ENCODE measurements around the gene PCDHB4.
"Not testable (repeated sequence)": the region's sequence is repeated elsewhere in the genome, so short reads cannot be mapped to it uniquely, and the experiment has no call there.

PCDHB4 gene

GRCh38 chr5:141155540-141156374, 34.1 kb downstream of the PCDHB4 start:
- TF ChIP-seq TAF1 (IDR thresholded peaks at IDR 0.05; ENCODE audit: borderline replicate concordance, low read depth, low read length) (no peak), POLR2A (IDR thresholded peaks at IDR 0.05; ENCODE audit: low read depth, low read length) (no peak), POLR2AphosphoS5 (IDR thresholded peaks at IDR 0.05; ENCODE audit: low read depth, low read length) (no peak)
- no peak for DNase-seq (ENCODE audit: insufficient read length)
- no peak for FAIRE-seq

GRCh38 chr5:141157356-141157755, 35.7 kb downstream of the PCDHB4 start:
- DNase-seq (ENCODE audit: insufficient read length); FAIRE-seq: not testable (repeated sequence)

- not testable (repeated sequence) for DNase-seq (ENCODE audit: insufficient read length); FAIRE-seq
Measured at GRCh38 chr5:141157901-141158300, 36.3 kb downstream of the PCDHB4 start.

GRCh38 chr5:141172381-141173204, 51.0 kb downstream of the PCDHB4 start, which contains the start of gene PCDHB7:
Gene PCDHB7 (plus strand): TSS chr5:141172644. CDS start chr5:141172836, 192 bp downstream.
- no peak for FAIRE-seq
- DNase-seq (ENCODE audit: insufficient read length): no peak
- TF ChIP-seq POLR2A (IDR thresholded peaks at IDR 0.05; ENCODE audit: low read depth, low read length): no peak
- TF ChIP-seq TAF1 (IDR thresholded peaks at IDR 0.05; ENCODE audit: borderline replicate concordance, low read depth, low read length): no peak
- TF ChIP-seq POLR2AphosphoS5 (IDR thresholded peaks at IDR 0.05; ENCODE audit: low read depth, low read length): no peak

- not testable (repeated sequence) for FAIRE-seq
Measured at GRCh38 chr5:141174291-141175104, 52.9 kb downstream of the PCDHB4 start.

More at GRCh38 chr5:141174291-141175104, 52.9 kb downstream of the PCDHB4 start:
- not testable (repeated sequence) for DNase-seq (ENCODE audit: insufficient read length)
